PC-3 (cell line): ENCODE results near the gene SERPINA4.

Experiments used
- EZH2 ChIP-seq: fragments of 300-600 bp; sonication (generic); IDR thresholded peaks from one replicate; pipeline ENCODE4 v1.6.1; 2017; ENCODE audit warnings: antibody characterized with exemption, mild to moderate bottlenecking, low read length; ENCODE audit not compliant: unreplicated experiment
- EZH2phosphoT487 ChIP-seq: fragments of 300-600 bp; sonication (generic); IDR thresholded peaks from 2 replicates; pipeline ENCODE4 v1.6.1; 2018; ENCODE audit warnings: mild to moderate bottlenecking, antibody characterized with exemption, low read length, borderline replicate concordance
- TF ChIP-seq, protein P1 (sequence below): fragments of 300-600 bp; sonication (generic); conservative IDR thresholded peaks from 2 replicates; pipeline ENCODE4 v1.5.1; 2017; ENCODE audit warnings: antibody characterized with exemption, low read depth, mild to moderate bottlenecking, low read length

DNA sequence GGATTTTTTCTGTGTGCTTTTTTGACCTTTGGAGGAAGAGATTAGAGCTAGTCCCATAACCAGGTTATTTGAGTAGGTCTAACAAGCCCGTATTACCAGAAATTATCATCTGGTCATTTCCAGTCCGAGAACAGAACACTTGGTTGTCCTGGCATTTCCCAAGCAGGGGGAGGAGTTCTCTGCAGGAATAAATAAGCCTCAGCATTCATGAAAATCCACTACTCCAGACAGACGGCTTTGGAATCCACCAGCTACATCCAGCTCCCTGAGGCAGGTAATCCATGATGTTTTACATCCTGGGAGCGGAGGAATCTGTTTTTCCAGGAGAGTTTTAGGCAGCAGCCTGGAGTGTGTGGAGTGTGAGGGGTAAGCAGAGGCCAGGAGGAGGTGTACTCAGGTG, 50.9 kb downstream of the SERPINA4 start, which contains the start of gene SERPINA3:
- TF ChIP-seq EZH2 (no peak), EZH2phosphoT487 (no peak)
- TF ChIP-seq, protein P1, sequence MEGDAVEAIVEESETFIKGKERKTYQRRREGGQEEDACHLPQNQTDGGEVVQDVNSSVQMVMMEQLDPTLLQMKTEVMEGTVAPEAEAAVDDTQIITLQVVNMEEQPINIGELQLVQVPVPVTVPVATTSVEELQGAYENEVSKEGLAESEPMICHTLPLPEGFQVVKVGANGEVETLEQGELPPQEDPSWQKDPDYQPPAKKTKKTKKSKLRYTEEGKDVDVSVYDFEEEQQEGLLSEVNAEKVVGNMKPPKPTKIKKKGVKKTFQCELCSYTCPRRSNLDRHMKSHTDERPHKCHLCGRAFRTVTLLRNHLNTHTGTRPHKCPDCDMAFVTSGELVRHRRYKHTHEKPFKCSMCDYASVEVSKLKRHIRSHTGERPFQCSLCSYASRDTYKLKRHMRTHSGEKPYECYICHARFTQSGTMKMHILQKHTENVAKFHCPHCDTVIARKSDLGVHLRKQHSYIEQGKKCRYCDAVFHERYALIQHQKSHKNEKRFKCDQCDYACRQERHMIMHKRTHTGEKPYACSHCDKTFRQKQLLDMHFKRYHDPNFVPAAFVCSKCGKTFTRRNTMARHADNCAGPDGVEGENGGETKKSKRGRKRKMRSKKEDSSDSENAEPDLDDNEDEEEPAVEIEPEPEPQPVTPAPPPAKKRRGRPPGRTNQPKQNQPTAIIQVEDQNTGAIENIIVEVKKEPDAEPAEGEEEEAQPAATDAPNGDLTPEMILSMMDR = no peak
